Osteoblast (primary cell): ENCODE data around the gene RYK. TPM values are rescaled to one million over a fixed set of nuclear protein-coding genes. Genes with fewer than 3 reads are reported as not detected.

Experiments used
- DNase-seq: peaks from one replicate; pipeline ENCODE4 v3.0.0; 2011; ENCODE audit warnings: low spot score, mixed read lengths; ENCODE audit not compliant: insufficient read length; ENCODE audit errors: missing footprints
- H2AFZ ChIP-seq: 2 replicates; pipeline ENCODE4 v1.6.0; 2011; ENCODE audit warnings: mild to moderate bottlenecking, low read length
- H3K27ac ChIP-seq: 2 replicates; pipeline ENCODE4 v1.5.1; 2011; ENCODE audit warnings: mild to moderate bottlenecking, low read depth, low read length, moderate library complexity
- H3K27me3 ChIP-seq: 2 replicates; pipeline ENCODE4 v1.6.0; 2012; ENCODE audit warnings: mild to moderate bottlenecking, control low read depth, inconsistent platforms, low read length, moderate library complexity; ENCODE audit not compliant: insufficient read depth
- H3K36me3 ChIP-seq: 2 replicates; pipeline ENCODE4 v1.5.1; 2011; ENCODE audit warnings: mild to moderate bottlenecking, low read length, control low read depth, moderate library complexity; ENCODE audit not compliant: insufficient read depth
- H3K4me1 ChIP-seq: 2 replicates; pipeline ENCODE4 v1.5.1; 2011; ENCODE audit warnings: mild to moderate bottlenecking, low read length, control low read depth, moderate library complexity; ENCODE audit not compliant: insufficient read depth
- H3K4me2 ChIP-seq: 2 replicates; pipeline ENCODE4 v1.6.0; 2011; ENCODE audit warnings: mild to moderate bottlenecking, low read length; ENCODE audit not compliant: insufficient read depth
- H3K4me3 ChIP-seq: fragments of 200-600 bp; sonication (generic); 3 replicates; pipeline ENCODE4 v1.5.1; 2012; ENCODE audit warnings: mild to moderate bottlenecking, low read length, inconsistent platforms; ENCODE audit not compliant: insufficient read depth
- H3K79me2 ChIP-seq: 2 replicates; pipeline ENCODE4 v1.6.0; 2012; ENCODE audit warnings: mild to moderate bottlenecking, low read length, control low read depth, inconsistent platforms; ENCODE audit not compliant: insufficient read depth
- H3K9me3 ChIP-seq: 2 replicates; pipeline ENCODE4 v1.5.1; 2011; ENCODE audit warnings: low read depth, low read length, control low read depth
- H4K20me1 ChIP-seq: 2 replicates; pipeline ENCODE4 v1.6.0; 2012; ENCODE audit warnings: mild to moderate bottlenecking, low read length, control low read depth; ENCODE audit not compliant: insufficient read depth
- CTCF ChIP-seq: IDR thresholded peaks from 2 replicates; pipeline ENCODE4 v1.5.1; 2011; ENCODE audit warnings: mild to moderate bottlenecking, low read depth, low read length, moderate library complexity; ENCODE audit errors: extremely low read depth
- total RNA-seq: library from RNA; depleted of rRNA; stranded (reverse); fragments of >200 nt; gene quantifications from 2 replicates; pipeline ENCODE4 v1.2.3, GENCODE V29; 2012

Gene RYK
- total RNA-seq, 1 donor: 117 TPM

DNA sequence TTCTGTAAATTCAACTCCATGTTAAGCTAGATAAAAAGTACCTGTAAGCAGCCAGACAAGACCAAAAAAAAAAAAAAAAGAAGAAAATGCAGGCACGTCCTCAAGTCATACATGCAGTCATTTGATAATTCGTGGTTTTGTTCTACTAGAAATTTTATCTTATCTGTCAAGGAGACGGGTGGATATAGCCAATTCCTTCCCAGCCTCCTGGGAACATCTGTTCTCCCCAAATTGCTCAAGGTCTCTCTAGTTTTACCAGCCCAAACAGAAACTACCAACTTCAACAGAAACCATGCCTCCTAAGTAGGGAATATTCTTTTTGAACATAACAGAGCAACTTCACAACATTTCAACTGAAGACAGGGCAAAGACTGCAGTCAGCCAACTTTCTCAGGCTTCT lies 19.5 kb downstream of the RYK start:
- DNase-seq: no peak
- Histone ChIP-seq H3K79me2 (peaks cover 94% of the 10 kb centered on the region), H3K36me3 (no peaks in the 10 kb centered on the region), H3K27ac (no peak overlapping the region), H3K4me3 (no peak overlapping the region), H3K4me2 (no peak overlapping the region), H3K27me3 (no peaks in the 10 kb centered on the region), H3K9me3 (no peaks in the 10 kb centered on the region), H4K20me1 (peaks cover 66% of the 10 kb centered on the region), H2AFZ (no peak overlapping the region), H3K4me1 (peaks cover 10% of the 10 kb centered on the region)
- TF ChIP-seq CTCF: no peak

GRCh38 chr3:134229038-134229437 lies 21.6 kb downstream of the RYK start:
- DNase-seq: no peak
- H3K27me3 ChIP-seq: no peaks in the 10 kb centered on the region
- H3K4me2 ChIP-seq: no peak overlapping the region
- H3K4me1 ChIP-seq: peaks cover 8% of the 10 kb centered on the region
- no peak for TF ChIP-seq CTCF
- H3K27ac ChIP-seq: no peak overlapping the region
- H2AFZ ChIP-seq: no peak overlapping the region
- no peaks in the 10 kb centered on the region for H3K36me3 ChIP-seq
- H3K9me3 ChIP-seq: no peaks in the 10 kb centered on the region
- no peak overlapping the region for H3K4me3 ChIP-seq
- peaks cover 62% of the 10 kb centered on the region for H4K20me1 ChIP-seq
- H3K79me2 ChIP-seq: peaks cover 93% of the 10 kb centered on the region

GRCh38 chr3:134228479-134228878 lies 22.2 kb downstream of the RYK start:
- H3K27ac ChIP-seq: no peak overlapping the region
- peak overlapping the region; percentile 10 for H3K4me2 ChIP-seq
- peaks cover 67% of the 10 kb centered on the region for H4K20me1 ChIP-seq
- no peak overlapping the region for H2AFZ ChIP-seq
- DNase-seq: no peak
- no peaks in the 10 kb centered on the region for H3K9me3 ChIP-seq
- H3K4me3 ChIP-seq: no peak overlapping the region
- no peaks in the 10 kb centered on the region for H3K27me3 ChIP-seq
- TF ChIP-seq CTCF: no peak
- H3K79me2 ChIP-seq: peaks cover 93% of the 10 kb centered on the region
- H3K36me3 ChIP-seq: no peaks in the 10 kb centered on the region
- H3K4me1 ChIP-seq: peaks cover 8% of the 10 kb centered on the region

GRCh38 chr3:134228035-134228434 lies 22.6 kb downstream of the RYK start:
- Histone ChIP-seq H3K4me2 (peak overlapping the region; percentile 10), H3K27ac (no peak overlapping the region), H3K4me1 (peaks cover 8% of the 10 kb centered on the region), H3K9me3 (no peaks in the 10 kb centered on the region), H3K79me2 (peaks cover 94% of the 10 kb centered on the region), H3K4me3 (no peak overlapping the region), H4K20me1 (peaks cover 69% of the 10 kb centered on the region), H2AFZ (no peak overlapping the region), H3K36me3 (no peaks in the 10 kb centered on the region), H3K27me3 (no peaks in the 10 kb centered on the region)
- no peak for TF ChIP-seq CTCF
- no peak for DNase-seq
